ENCODE measurements around the gene UCP3.
A peak's percentile ranks its signal among the peaks of the same experiment; 100 is the strongest.

The UCP3 gene

GRCh38 chr11:74019860-74020259 lies 11.0 kb upstream of the UCP3 start:
- no peak overlapping the region for H3K4me3 ChIP-seq
- H3K27ac ChIP-seq = peak overlapping the region in 20 of 21 experiments; percentile 10 to 88 (median 60)

- H3K27ac ChIP-seq = peak overlapping the region in 20 of 21 experiments; percentile 10 to 88 (median 61)
These were observed 10.3 kb upstream of the UCP3 start for GRCh38 chr11:74019104-74019738.

GRCh38 chr11:74018331-74019005 lies 9.6 kb upstream of the UCP3 start:
- H3K27ac ChIP-seq = peak overlapping the region in 20 of 21 experiments; percentile 10 to 88 (median 61)
- H3K4me3 ChIP-seq = no peak overlapping the region

More at GRCh38 chr11:74019104-74019738, 10.3 kb upstream of the UCP3 start:
- no peak overlapping the region for H3K4me3 ChIP-seq

- H3K27ac ChIP-seq = peak overlapping the region in 8 of 21 experiments; percentile 6 to 88 (median 73)
These were observed 8.7 kb upstream of the UCP3 start for GRCh38 chr11:74017631-74018030.

GRCh38 chr11:74015919-74016684 lies 7.2 kb upstream of the UCP3 start:
- peak overlapping the region in 2 of 21 experiments; percentile 9 to 88 for H3K27ac ChIP-seq
- H3K4me3 ChIP-seq = no peak overlapping the region

More at GRCh38 chr11:74017631-74018030, 8.7 kb upstream of the UCP3 start:
- no peak overlapping the region for H3K4me3 ChIP-seq

- no peak overlapping the region for H3K4me3 ChIP-seq
- peak overlapping the region in 4 of 21 experiments; percentile 9 to 47 (median 28) for H3K27ac ChIP-seq
These were observed 6.0 kb upstream of the UCP3 start for GRCh38 chr11:74014880-74015279.

- peak overlapping the region in 2 of 21 experiments; percentile 6 to 58 for H3K27ac ChIP-seq
- no peak overlapping the region for H3K4me3 ChIP-seq
These were observed 4.3 kb upstream of the UCP3 start for GRCh38 chr11:74013141-74013540.

GRCh38 chr11:74012074-74012809 lies 3.4 kb upstream of the UCP3 start:
- peak overlapping the region in 5 of 21 experiments; percentile 0 to 76 (median 58) for H3K27ac ChIP-seq
- no peak overlapping the region for H3K4me3 ChIP-seq

GRCh38 chr11:74011360-74012073 lies 2.6 kb upstream of the UCP3 start:
- H3K27ac ChIP-seq = peak overlapping the region in 6 of 21 experiments; percentile 11 to 76 (median 56)
- no peak overlapping the region for H3K4me3 ChIP-seq

GRCh38 chr11:74010306-74011300 lies 1.7 kb upstream of the UCP3 start:
- no peak overlapping the region for H3K4me3 ChIP-seq
- H3K27ac ChIP-seq = peak overlapping the region in 4 of 21 experiments; percentile 55 to 76 (median 58)

GRCh38 chr11:74009675-74010305 lies 905 bp upstream of the UCP3 start:
- Histone ChIP-seq H3K27ac (peak overlapping the region in 1 of 21 experiments; percentile 58), H3K4me3 (no peak overlapping the region)

- Histone ChIP-seq H3K4me3 (no peak overlapping the region), H3K27ac (peak overlapping the region in 2 of 21 experiments; percentile 44 to 55)
These were observed 304 bp upstream of the UCP3 start for GRCh38 chr11:74009230-74009547.

GRCh38 chr11:74007691-74008372 lies 1.1 kb downstream of the UCP3 start:
- peak overlapping the region in 1 of 21 experiments; percentile 55 for H3K27ac ChIP-seq
- H3K4me3 ChIP-seq = no peak overlapping the region

GRCh38 chr11:74006743-74007304 lies 2.1 kb downstream of the UCP3 start:
- H3K27ac ChIP-seq = peak overlapping the region in 2 of 21 experiments; percentile 16 to 44
- no peak overlapping the region for H3K4me3 ChIP-seq

- peak overlapping the region in 3 of 21 experiments; percentile 9 to 75 (median 35) for H3K27ac ChIP-seq
- no peak overlapping the region for H3K4me3 ChIP-seq
These were observed 3.0 kb downstream of the UCP3 start for GRCh38 chr11:74005721-74006517.
